PFSK-1 (cell line): ENCODE data around the gene DYRK3.

Experiments used
- FOXP2 ChIP-seq: optimal IDR thresholded peaks from 2 replicates; pipeline ENCODE3; 2011; ENCODE audit warnings: borderline replicate concordance, control low read depth, inconsistent platforms; ENCODE audit not compliant: insufficient read depth; ENCODE audit errors: extremely low read length, extremely low read depth
- POLR2AphosphoS5 ChIP-seq: IDR thresholded peaks from 2 replicates; pipeline ENCODE4 v1.6.1; 2012; ENCODE audit warnings: low read depth, mild to moderate bottlenecking, control low read depth, low read length, moderate library complexity
- REST ChIP-seq, 2 experiments: IDR thresholded peaks; 2 replicates each; pipeline versions ENCODE4 v1.6.1 to v1.8.0; 2011 to 2012; ENCODE audit warnings: low read depth in 2 of 2, low read length in 2 of 2, control low read depth in 1 of 2, inconsistent platforms in 1 of 2, mild to moderate bottlenecking in 1 of 2, moderate library complexity in 1 of 2; ENCODE audit not compliant: insufficient read depth in 1 of 2
- SIN3A ChIP-seq: IDR thresholded peaks from 2 replicates; pipeline ENCODE4 v1.6.1; 2012; ENCODE audit warnings: mild to moderate bottlenecking, low read length, moderate library complexity, borderline replicate concordance; ENCODE audit not compliant: insufficient read depth
- TAF1 ChIP-seq: IDR thresholded peaks from 2 replicates; pipeline ENCODE4 v1.6.1; 2012; ENCODE audit warnings: low read length, control low read depth, borderline replicate concordance; ENCODE audit not compliant: insufficient read depth

- TF ChIP-seq REST (IDR thresholded peaks at IDR 0.05; ENCODE audit: insufficient read depth in 1 of 2, low read depth in 2 of 2, low read length in 2 of 2) (no peak), POLR2AphosphoS5 (no peak), TAF1 (no peak), SIN3A (no peak), FOXP2 (no peak)
Observed at GRCh38 chr1:206680279-206680678, 44.9 kb downstream of the DYRK3 start.
